Measurements from ENCODE around the gene CDH18.
"Not testable (repeated sequence)": the region's sequence is repeated elsewhere in the genome, so short reads cannot be mapped to it uniquely, and the experiment has no call there.

CDH18 gene

GRCh38 chr5:19859020-19859419 lies 129.0 kb downstream of the CDH18 start:
- DNase-seq: no peak

GRCh38 chr5:19855931-19856330 lies 132.1 kb downstream of the CDH18 start:
- DNase-seq: no peak

GRCh38 chr5:19855453-19855852 lies 132.5 kb downstream of the CDH18 start:
- DNase-seq: no peak

- no peak for DNase-seq
Observed at GRCh38 chr5:19855031-19855430, 133.0 kb downstream of the CDH18 start.

GRCh38 chr5:19853616-19854240 lies 134.3 kb downstream of the CDH18 start:
- DNase-seq: peak; percentile 62

GRCh38 chr5:19837536-19838174 lies 150.3 kb downstream of the CDH18 start:
- no peak for DNase-seq

GRCh38 chr5:19835442-19835841 lies 152.6 kb downstream of the CDH18 start:
- no peak for DNase-seq

GRCh38 chr5:19812720-19813119 lies 175.3 kb downstream of the CDH18 start:
- not testable (repeated sequence) for DNase-seq

- DNase-seq: no peak
Observed at GRCh38 chr5:19806756-19807155, 181.2 kb downstream of the CDH18 start.

- DNase-seq: no peak
Observed at GRCh38 chr5:19802686-19803085, 185.3 kb downstream of the CDH18 start.

- no peak for DNase-seq
Observed at GRCh38 chr5:19795218-19795617, 192.8 kb downstream of the CDH18 start.

GRCh38 chr5:19790829-19791466 lies 197.1 kb downstream of the CDH18 start:
- DNase-seq: no peak

- DNase-seq: no peak
Observed at GRCh38 chr5:19782566-19782965, 205.4 kb downstream of the CDH18 start.

GRCh38 chr5:19777363-19777762 lies 210.6 kb downstream of the CDH18 start:
- DNase-seq: no peak

- not testable (repeated sequence) for DNase-seq
Observed at GRCh38 chr5:19776886-19777285, 211.1 kb downstream of the CDH18 start.

- no peak for DNase-seq
Observed at GRCh38 chr5:19771174-19771835, 216.7 kb downstream of the CDH18 start.

GRCh38 chr5:19770396-19770795 lies 217.6 kb downstream of the CDH18 start:
- no peak for DNase-seq

- no peak for DNase-seq
Observed at GRCh38 chr5:19767987-19768386, 220.0 kb downstream of the CDH18 start.

- no peak for DNase-seq
Observed at GRCh38 chr5:19753579-19753978, 234.4 kb downstream of the CDH18 start.

GRCh38 chr5:19751326-19751725 lies 236.7 kb downstream of the CDH18 start:
- DNase-seq: no peak

- DNase-seq: no peak
Observed at GRCh38 chr5:19745247-19745646, 242.8 kb downstream of the CDH18 start.

- DNase-seq: no peak
Observed at GRCh38 chr5:19739671-19740070, 248.3 kb downstream of the CDH18 start.

GRCh38 chr5:19734776-19735175 lies 253.2 kb downstream of the CDH18 start:
- DNase-seq: no peak
